ENCODE data around the gene BPIFB2.

Gene BPIFB2

DNA sequence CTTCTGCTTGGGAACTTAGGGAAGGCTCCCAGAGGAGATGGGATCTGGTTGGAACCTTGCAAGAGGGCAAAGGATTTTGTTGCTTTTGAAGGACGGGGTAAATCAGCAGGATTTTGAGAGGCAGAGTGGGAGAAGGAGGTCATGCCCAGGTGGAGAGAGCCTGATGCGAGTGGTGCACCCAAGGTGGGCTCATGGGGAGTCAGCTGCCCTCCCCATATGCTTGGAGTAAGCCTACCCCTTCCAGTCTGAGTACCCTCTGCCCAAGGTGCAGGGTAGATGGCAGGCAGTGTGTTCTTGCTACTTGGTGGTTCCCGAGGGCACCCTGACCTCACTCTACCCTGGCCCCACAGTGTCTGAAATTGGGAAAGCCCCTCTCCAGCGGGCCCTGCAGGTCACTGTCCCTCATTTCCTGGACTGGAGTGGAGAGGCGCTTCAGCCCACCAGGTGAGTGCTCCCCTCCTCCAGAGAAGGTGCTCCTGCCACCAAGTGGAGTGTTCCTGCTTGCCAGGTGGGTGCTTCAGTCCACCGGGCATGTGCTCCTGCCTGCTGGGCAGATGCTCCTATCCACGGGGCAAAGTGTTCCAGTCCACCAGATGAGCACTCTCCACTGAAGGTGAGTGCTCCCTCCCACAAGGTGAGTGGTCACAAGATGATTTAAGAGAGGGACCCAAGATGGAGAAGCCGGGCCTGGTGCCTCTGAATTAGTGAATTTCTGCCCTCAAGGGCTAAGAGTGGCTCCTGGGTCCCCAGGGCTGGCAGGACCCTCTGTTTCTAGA, 3.4 kb downstream of the BPIFB2 start:
- TF ChIP-seq CTCF (IDR thresholded peaks at IDR 0.05; ENCODE audit: low read depth, low read length, missing control alignments), result no peak
- no peak overlapping the region for H3K4me3 ChIP-seq (ENCODE audit: low read depth, low read length)
- DNase-seq (ENCODE audit: low read depth), result no peak

- TF ChIP-seq CTCF (IDR thresholded peaks at IDR 0.05; ENCODE audit: low read depth, low read length, missing control alignments), result no peak
- DNase-seq (ENCODE audit: low read depth), result no peak
- no peak overlapping the region for H3K4me3 ChIP-seq (ENCODE audit: low read depth, low read length)
Observed at GRCh38 chr20:33012327-33013189, 5.1 kb downstream of the BPIFB2 start.

DNA sequence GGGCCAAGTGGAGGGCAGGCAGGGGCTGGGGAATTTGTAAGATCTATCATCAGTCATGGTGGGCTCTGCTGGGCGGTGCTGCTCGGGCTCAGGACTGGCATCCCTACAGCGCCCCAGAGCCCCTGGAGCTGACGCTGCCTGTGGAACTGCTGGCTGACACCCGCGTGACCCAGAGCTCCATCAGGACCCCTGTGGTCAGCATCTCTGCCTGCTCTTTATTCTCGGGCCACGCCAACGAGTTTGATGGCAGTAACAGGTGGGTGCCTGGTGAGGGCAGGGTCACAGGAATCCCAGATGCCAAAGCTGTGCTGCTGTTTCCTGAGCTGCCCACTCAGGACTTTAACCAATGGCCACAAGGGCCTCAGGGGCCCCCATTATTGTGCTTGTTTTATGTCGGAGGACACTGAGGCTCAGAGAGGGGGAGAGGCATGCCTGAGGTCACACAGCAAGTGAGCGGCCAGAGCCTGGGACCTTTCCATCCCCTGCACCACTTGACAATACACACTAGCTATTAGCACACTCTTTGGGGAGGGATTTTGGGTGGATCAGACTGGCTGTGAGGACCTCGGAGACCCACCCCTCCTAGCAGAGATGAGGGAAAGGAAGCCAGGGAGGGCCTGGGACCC, 6.3 kb downstream of the BPIFB2 start:
- no peak overlapping the region for H3K4me3 ChIP-seq (ENCODE audit: low read depth, low read length)
- TF ChIP-seq CTCF (IDR thresholded peaks at IDR 0.05; ENCODE audit: low read depth, low read length, missing control alignments), result no peak
- DNase-seq (ENCODE audit: low read depth), result no peak

DNA sequence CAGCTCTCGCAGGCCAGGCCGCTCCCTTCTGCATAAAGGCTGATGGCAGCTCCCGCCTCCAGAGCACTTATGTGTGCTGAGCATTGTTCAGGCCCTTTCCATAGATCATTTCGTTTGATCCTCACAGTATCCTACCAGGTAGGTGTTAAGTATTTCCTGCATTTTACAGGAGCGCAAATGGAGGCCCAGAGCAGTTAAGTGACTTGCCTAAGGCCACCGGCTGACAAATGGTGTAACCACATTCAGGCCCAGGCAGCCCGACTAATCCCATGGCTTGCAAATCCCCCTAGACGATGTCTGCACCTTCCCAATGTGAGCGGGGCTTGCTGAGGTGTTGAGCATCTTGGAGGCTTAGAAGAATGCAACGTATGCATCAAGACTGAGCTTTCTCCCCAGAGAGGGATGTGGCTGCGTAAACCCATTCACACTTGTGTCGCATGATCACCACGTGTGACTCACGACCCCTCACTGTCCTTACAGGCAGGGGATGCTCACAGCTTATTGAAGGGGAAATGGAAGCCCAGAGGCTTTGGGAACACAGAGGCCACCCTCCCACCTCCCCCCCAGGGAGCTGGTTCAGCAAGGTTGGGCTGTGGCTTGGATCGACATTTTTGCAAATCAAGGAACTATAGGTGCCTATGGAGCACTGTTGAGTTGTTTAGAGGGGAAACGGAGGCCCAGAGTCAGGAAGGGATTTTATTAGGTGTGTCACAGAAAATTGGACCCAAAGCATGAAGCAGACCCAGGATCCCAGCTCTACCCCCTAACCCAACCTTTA, 7.0 kb downstream of the BPIFB2 start:
- TF ChIP-seq CTCF (IDR thresholded peaks at IDR 0.05; ENCODE audit: low read depth, low read length, missing control alignments), result no peak
- no peak for DNase-seq (ENCODE audit: low read depth)
- H3K4me3 ChIP-seq (ENCODE audit: low read depth, low read length), result no peak overlapping the region

- no peak for DNase-seq (ENCODE audit: low read depth)
- no peak for TF ChIP-seq CTCF (IDR thresholded peaks at IDR 0.05; ENCODE audit: low read depth, low read length, missing control alignments)
- H3K4me3 ChIP-seq (ENCODE audit: low read depth, low read length), result no peak overlapping the region
Observed at GRCh38 chr20:33015114-33015484, 7.6 kb downstream of the BPIFB2 start.

- no peak for DNase-seq (ENCODE audit: low read depth)
- H3K4me3 ChIP-seq (ENCODE audit: low read depth, low read length), result no peak overlapping the region
- no peak for TF ChIP-seq CTCF (IDR thresholded peaks at IDR 0.05; ENCODE audit: low read depth, low read length, missing control alignments)
Observed at GRCh38 chr20:33015700-33016580, 8.4 kb downstream of the BPIFB2 start.

Data from GM12864 (cell line).